Upper lobe of right lung (tissue), 1 donor: ENCODE measurements around the gene PEX14. TPM values are rescaled to one million over a fixed set of nuclear protein-coding genes. Genes with fewer than 3 reads are reported as not detected.

Source experiments
- ATAC-seq: fragments of 200-7000 bp; cut with Tn5 transposase; one replicate; pipeline ENCODE4 v1.9.1; 2020; ENCODE audit warnings: mild to moderate bottlenecking, moderate library complexity
- DNase-seq: peaks from one replicate; pipeline ENCODE4 v3.0.0-alpha.2; 2020
- H3K27ac ChIP-seq: fragments of 200-600 bp; one replicate; pipeline ENCODE4 v1.8.0; 2022
- H3K27me3 ChIP-seq: fragments of 200-600 bp; one replicate; pipeline ENCODE4 v1.8.0; 2022; ENCODE audit warnings: mild to moderate bottlenecking
- H3K36me3 ChIP-seq: fragments of 200-600 bp; one replicate; pipeline ENCODE4 v1.8.0; 2022
- H3K4me1 ChIP-seq: fragments of 200-600 bp; one replicate; pipeline ENCODE4 v1.8.0; 2022
- H3K4me3 ChIP-seq: fragments of 200-600 bp; one replicate; pipeline ENCODE4 v1.8.0; 2022; ENCODE audit warnings: mild to moderate bottlenecking
- H3K9me3 ChIP-seq: fragments of 200-600 bp; one replicate; pipeline ENCODE4 v1.8.0; 2022
- CTCF ChIP-seq: fragments of 200-600 bp; IDR thresholded peaks from one replicate; pipeline ENCODE4 v1.8.0; 2022; ENCODE audit warnings: antibody characterized with exemption
- intact Hi-C: fragments of 100-400 bp; cut with DNase I; formaldehyde crosslinking; loops from one replicate; pipeline ENCODE4 v1.11.0; 2022
- total RNA-seq: library from RNA; stranded (reverse); fragmentation: NEBNext Ultra II Directional; extraction: Animal tissue kit (Norgen Biotek cat#: 25700); gene quantifications from one replicate; pipeline ENCODE4 v1.2.1, GENCODE V29; 2021
- donor health status: DM: no; HTN: yes; CAD: no; lungs with severe emphysema.

PEX14 gene
- total RNA-seq, 1 donor from 2014 or later = 25.8 TPM

GRCh38 chr1:10589074-10589473 is 114.3 kb downstream of the PEX14 start:
- Histone ChIP-seq H3K4me3 (no peak overlapping the region), H3K9me3 (no peaks in the 10 kb centered on the region), H3K4me1 (peaks cover 12% of the 10 kb centered on the region), H3K27me3 (no peaks in the 10 kb centered on the region), H3K27ac (no peak overlapping the region), H3K36me3 (no peaks in the 10 kb centered on the region)
- ATAC-seq (no peak), DNase-seq (no peak)
- no peak for TF ChIP-seq CTCF
- intact Hi-C loops = no loop called here

- no peak for TF ChIP-seq CTCF
- peaks cover 12% of the 10 kb centered on the region for H3K4me1 ChIP-seq
- no peaks in the 10 kb centered on the region for H3K9me3 ChIP-seq
- H3K27ac ChIP-seq = no peak overlapping the region
- no peak overlapping the region for H3K4me3 ChIP-seq
- no peaks in the 10 kb centered on the region for H3K27me3 ChIP-seq
- DNase-seq = no peak
- intact Hi-C loops = no loop called here
- no peaks in the 10 kb centered on the region for H3K36me3 ChIP-seq
- no peak for ATAC-seq
Observed at GRCh38 chr1:10591010-10591409, 116.3 kb downstream of the PEX14 start.

- peaks cover 15% of the 10 kb centered on the region for H3K4me1 ChIP-seq
- H3K27me3 ChIP-seq = no peaks in the 10 kb centered on the region
- no peak for TF ChIP-seq CTCF
- DNase-seq (no peak), ATAC-seq (no peak)
- no peaks in the 10 kb centered on the region for H3K9me3 ChIP-seq
- H3K27ac ChIP-seq = no peak overlapping the region
- intact Hi-C loops = no loop called here
- H3K36me3 ChIP-seq = no peaks in the 10 kb centered on the region
- H3K4me3 ChIP-seq = no peak overlapping the region
Observed at GRCh38 chr1:10592373-10592772, 117.6 kb downstream of the PEX14 start.

- TF ChIP-seq CTCF = no peak
- intact Hi-C loops = no loop called here
- no peaks in the 10 kb centered on the region for H3K27me3 ChIP-seq
- H3K4me3 ChIP-seq = no peak overlapping the region
- no peak overlapping the region for H3K27ac ChIP-seq
- ATAC-seq = no peak
- no peaks in the 10 kb centered on the region for H3K9me3 ChIP-seq
- no peak for DNase-seq
- H3K36me3 ChIP-seq = no peaks in the 10 kb centered on the region
- H3K4me1 ChIP-seq = peaks cover 20% of the 10 kb centered on the region
Observed at GRCh38 chr1:10593750-10594149, 119.0 kb downstream of the PEX14 start.

- Histone ChIP-seq H3K27me3 (no peaks in the 10 kb centered on the region), H3K4me3 (no peak overlapping the region), H3K4me1 (peaks cover 20% of the 10 kb centered on the region), H3K27ac (no peak overlapping the region), H3K9me3 (no peaks in the 10 kb centered on the region), H3K36me3 (no peaks in the 10 kb centered on the region)
- ATAC-seq (no peak), DNase-seq (no peak)
- intact Hi-C loops = no loop called here
- no peak for TF ChIP-seq CTCF
Observed at GRCh38 chr1:10594595-10595223, 120.0 kb downstream of the PEX14 start.

GRCh38 chr1:10596780-10597179 is 122.0 kb downstream of the PEX14 start:
- Histone ChIP-seq H3K4me3 (no peak overlapping the region), H3K27me3 (no peaks in the 10 kb centered on the region), H3K4me1 (peaks cover 9% of the 10 kb centered on the region), H3K9me3 (no peaks in the 10 kb centered on the region), H3K27ac (no peak overlapping the region), H3K36me3 (no peaks in the 10 kb centered on the region)
- no peak for TF ChIP-seq CTCF
- DNase-seq (no peak), ATAC-seq (no peak)
- intact Hi-C loops = no loop called here
